Astrocyte (in vitro differentiated cells and primary cell): ENCODE results near the gene INSYN2A.

Source experiments
- EZH2 ChIP-seq: IDR thresholded peaks from 2 replicates; pipeline ENCODE4 v1.6.1; 2012; ENCODE audit warnings: mild to moderate bottlenecking, low read length, inconsistent platforms; ENCODE audit not compliant: insufficient read depth
- TF ChIP-seq, protein P1 (sequence below): IDR thresholded peaks from 2 replicates; pipeline ENCODE4 v1.5.1; 2011; ENCODE audit warnings: low read depth, mild to moderate bottlenecking, inconsistent platforms, low read length, moderate library complexity; ENCODE audit not compliant: insufficient read depth

GRCh38 chr10:127198721-127199120 is 2.3 kb upstream of the INSYN2A start:
- TF ChIP-seq, protein P1, sequence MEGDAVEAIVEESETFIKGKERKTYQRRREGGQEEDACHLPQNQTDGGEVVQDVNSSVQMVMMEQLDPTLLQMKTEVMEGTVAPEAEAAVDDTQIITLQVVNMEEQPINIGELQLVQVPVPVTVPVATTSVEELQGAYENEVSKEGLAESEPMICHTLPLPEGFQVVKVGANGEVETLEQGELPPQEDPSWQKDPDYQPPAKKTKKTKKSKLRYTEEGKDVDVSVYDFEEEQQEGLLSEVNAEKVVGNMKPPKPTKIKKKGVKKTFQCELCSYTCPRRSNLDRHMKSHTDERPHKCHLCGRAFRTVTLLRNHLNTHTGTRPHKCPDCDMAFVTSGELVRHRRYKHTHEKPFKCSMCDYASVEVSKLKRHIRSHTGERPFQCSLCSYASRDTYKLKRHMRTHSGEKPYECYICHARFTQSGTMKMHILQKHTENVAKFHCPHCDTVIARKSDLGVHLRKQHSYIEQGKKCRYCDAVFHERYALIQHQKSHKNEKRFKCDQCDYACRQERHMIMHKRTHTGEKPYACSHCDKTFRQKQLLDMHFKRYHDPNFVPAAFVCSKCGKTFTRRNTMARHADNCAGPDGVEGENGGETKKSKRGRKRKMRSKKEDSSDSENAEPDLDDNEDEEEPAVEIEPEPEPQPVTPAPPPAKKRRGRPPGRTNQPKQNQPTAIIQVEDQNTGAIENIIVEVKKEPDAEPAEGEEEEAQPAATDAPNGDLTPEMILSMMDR = no peak
- no peak for TF ChIP-seq EZH2
